Right forelimb (tissue), 1 donor: ENCODE data around the gene WWTR1.

Source experiments
- DNase-seq: peaks from one replicate; pipeline ENCODE4 v3.0.0-alpha.2; 2018

The WWTR1 gene

DNA sequence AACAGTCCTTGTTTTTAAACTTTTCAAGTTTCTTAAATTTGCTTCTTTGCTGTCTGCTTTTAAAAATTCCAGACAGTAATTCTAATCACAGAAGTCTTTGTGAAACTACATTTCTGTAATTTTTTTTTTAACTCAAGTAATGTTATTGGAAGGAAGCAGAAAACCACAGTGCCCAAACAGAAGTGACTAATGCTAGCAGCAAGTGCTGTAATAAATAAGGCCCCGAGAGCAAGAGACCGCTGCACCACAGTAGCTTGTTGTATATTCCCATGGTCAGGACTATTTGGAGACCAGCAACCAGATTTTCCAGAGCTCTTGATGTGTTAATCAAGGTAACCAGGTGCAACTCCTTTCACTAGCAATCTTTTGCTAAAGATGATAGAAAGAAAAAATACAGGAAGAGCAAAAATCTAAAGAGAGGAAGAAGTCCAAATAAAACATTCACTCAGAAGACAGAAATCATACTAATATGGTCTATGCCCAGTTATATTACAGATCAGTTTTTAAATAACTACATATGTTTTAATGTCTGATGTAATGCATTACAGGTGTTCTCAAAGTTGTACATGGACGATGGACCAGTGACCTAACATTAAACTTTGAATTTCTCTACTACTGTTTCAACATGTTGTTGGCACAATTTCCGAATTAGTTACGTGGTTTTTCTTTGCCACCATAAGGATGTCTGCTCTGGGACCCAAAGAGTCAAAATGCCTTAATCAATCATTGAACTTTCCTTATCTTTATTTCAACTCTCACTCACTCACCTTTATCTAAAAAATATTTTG, 36.4 kb downstream of the WWTR1 start:
- no peak for DNase-seq

DNA sequence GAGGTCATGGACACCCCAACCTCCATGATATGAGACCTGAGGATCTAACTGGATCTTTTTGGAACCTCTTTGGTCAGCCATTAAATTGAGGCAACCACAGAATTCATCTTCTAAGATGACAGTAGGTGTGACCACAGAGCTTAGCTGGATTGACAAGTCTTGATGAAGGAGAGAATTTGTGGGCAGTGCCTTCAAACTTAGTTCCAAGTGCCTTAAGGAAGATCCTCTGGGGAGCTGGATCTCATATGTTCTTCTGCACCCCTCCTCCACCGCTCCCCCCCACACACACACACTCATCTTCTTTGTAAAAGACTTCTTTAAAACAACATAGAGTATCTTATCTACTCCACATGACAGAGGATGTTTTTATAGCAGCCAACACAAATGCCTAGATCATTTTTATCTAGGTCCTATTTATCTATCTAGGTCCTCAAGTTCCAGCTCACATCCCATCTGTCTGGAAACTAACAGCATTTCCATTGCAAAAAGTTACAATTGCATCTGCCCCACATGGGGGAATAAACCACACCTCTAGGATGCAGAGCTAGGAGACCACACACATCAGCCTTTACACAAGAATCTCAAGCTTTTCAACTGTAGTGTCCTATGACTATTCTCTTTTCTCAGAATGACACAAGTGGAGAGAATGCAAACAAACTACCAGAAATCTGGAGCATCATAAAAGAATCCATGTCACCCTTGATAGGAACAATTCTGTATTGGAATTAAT, 37.4 kb downstream of the WWTR1 start:
- no peak for DNase-seq

DNA sequence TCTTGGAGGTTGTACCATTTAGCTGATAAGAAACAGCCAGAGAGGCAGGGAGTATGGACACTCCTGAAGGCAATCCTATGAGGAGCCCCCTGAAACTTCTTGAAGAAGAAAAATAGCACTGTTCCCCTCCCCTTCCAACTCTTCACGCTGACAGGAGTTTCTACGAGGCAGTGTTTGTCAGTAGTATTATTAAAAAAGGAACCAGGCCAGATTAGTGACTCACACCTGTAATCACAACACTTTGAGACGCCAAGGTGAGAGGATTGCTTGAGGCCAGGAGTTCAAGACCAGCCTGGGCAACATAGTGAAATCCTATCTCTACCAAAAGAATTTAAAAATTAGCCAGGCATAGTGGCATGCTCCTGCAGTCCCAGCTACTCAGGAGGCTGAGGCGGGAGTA, 38.7 kb downstream of the WWTR1 start:
- no peak for DNase-seq

DNA sequence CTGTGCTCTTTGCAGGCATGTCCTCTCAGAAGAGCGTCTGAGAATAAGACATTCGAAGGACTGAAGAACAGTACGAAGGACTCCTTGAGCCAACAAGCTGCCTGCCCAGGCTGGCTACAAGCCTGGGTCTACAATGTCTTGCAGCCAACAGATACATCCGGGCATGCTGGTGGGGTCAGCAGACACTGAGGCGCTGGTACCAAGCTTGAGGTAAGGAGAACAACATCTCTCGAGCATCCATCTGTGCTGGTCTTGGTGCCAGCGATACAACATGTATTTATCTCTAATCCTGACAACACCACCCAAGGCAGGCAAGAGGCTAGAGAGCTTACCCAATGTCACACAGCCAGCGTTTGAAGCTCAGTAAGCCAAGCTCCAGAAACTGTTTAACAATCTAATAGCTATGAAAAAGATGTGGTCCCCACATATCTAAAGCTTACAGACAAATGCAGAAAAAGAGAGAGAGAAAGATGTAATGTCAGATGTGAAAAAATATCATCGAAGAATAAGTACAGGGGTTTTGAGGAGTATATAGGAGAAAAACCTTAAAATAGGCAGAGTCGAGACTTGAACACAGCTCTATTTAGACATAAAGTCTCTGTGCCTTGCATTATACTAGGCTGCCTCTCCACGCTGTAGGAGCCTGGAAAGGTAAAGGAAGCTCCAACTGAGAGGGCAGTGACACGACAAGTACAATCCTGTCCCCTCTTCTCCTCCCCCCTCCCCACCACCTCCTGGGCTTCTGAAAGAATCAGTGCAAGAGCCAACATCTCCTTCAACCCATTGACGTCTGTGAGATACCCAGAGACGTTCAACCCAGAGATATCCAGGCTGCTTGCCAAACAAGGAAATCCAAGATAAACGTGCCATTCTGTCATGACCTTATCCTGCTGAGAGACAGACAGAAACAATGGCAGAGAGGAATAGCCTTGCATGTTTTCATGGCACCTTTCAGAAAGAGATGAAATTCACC, 39.4 kb downstream of the WWTR1 start:
- DNase-seq = peak; percentile 55

DNA sequence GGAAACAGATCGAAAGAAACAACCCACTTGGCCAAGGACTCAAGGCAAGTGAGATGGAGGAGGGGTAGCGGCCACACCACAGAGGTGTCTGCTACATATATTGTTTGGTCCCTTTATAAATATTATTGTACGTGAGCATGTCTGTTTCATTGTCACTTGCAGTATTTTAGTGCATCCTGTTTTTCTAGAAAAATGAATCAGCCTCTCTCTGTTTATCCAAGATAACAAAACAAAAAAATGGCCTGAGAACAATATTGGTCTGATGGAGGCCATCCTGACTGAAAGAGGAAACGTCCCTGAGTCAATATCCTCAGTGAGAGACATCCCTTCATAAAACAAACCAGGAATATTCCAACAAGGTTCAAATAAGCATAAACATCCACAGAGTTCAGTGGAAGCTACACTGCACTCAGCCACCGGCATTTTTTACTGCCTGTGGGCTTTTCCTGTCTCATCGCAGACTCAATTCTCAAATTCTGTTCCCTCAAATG, 42.0 kb downstream of the WWTR1 start:
- DNase-seq = no peak

DNA sequence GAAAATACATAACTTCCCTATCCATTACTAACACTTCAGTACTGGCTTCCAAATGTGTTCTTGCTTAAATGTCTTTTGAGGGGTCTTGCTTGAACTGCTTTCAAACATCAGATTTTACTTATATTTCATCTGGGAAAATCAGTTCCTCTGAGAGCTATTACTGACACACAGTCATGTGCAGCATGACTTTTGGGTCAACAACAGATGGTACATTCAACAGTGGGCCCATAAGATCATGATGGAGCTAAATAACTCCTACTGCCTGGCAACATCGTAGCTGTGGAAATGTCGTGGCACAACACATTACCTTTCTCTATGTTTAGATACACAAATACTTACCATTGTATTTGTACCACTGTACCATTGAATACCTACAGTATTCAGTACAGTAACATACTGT, 43.8 kb downstream of the WWTR1 start:
- DNase-seq = no peak

DNA sequence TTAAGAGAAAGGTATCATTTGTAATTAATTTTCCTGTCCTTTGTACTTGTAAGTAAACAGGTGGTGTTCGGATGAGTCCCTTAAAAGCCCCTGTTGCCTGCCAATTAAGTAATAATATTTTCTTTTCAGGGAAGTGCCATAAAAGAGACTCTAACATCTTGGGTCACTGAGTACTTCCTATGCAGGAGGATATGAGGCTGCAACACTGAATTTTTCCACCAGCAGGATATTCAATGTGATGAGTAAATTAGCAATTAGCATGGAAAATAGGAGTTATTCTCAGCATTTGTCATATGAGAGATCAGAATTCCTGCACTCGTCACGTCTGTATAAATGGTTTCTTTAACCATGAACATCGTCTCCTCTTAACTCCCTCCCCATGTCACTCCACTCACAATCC, 45.4 kb downstream of the WWTR1 start:
- no peak for DNase-seq

DNA sequence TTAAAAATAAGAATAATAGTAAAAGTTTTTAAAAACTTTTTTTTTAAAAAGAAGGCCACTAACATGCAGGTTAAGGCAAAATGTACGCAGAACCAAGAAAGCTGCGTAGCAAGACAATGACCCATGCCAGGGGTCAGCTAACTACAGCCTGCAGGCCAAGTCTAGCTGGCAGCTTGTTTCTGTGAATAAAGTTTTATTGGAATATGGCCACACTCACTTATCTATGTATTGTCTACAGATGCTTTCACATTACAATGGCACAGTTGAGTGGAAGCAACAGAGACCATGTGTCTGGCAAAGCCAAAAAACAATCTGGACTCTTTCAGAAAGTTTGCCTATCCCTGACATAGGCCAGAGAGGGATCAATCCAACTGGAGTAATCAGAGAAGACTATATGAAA, 46.7 kb downstream of the WWTR1 start:
- DNase-seq = no peak

DNA sequence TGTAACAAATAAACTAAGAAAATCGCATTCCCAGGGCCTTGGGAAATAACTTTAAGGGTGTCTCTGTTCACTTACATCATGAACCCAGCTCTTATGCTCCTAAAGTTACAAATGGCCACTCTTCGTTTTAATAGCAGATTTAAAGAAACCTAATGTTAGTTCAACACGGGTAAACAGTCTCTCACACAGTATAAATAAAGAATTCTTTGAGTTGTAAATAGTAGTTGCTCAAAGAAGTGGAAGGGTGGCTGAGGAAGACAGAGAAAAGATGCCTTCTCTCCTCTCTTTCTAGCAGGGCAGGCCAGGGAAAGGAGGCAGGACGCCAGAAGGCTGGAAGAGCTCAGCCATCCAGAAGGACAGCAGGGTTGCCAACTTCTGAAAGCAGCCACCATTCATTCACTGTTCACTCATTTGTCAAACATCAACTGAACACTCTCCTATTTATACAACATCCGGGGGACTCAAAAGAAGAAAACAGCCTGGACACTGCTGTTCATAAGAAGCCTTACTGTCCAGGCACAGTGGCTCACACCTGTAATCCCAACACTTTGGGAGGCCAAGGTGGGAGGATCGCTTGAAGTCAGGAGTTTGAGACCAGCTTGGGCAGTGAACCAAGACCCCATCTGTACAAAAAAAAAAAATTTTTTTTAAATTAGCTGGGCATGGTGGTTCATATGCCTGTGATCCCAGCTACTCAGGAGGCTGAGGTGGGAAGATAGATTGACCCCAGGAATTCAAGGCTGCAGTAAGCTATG, 47.3 kb downstream of the WWTR1 start:
- DNase-seq = no peak

DNA sequence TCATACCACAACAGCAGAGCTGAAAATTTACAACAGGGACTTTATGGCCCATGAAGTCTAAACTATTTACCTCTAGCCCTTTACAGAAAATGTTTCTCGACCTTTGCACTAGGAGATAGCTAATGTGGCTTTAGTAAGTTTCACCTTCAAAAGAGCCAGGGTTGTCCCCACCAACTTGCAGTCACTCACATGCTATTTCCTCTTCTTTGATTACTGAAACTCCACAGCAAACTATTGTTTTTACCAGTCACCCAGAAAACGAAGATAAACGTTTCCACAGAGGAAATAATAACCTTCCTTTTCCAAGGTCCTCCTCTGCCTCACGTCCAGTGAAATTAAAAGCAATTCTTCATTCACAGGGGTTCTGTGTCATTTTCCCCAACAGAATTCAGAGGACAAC, 48.2 kb downstream of the WWTR1 start:
- DNase-seq = no peak

DNA sequence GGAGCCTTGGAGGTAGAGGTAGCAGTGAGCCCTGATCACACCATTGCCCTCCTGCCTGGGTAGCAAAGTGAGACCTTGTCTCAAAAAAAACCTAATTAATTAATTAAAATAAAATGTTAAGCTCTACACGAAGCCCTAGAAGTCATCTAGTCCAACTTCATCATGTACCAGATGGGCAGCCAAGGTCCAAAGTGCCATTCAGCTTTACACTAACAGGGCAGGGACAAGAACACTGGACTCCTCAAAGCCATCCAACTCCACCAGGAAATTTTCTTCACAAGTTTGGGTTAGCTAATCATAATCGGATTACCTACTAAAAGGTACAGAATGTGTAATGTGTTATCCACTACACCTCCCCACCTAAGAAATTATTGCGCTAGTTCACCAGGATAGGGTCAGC, 48.8 kb downstream of the WWTR1 start:
- DNase-seq = no peak

DNA sequence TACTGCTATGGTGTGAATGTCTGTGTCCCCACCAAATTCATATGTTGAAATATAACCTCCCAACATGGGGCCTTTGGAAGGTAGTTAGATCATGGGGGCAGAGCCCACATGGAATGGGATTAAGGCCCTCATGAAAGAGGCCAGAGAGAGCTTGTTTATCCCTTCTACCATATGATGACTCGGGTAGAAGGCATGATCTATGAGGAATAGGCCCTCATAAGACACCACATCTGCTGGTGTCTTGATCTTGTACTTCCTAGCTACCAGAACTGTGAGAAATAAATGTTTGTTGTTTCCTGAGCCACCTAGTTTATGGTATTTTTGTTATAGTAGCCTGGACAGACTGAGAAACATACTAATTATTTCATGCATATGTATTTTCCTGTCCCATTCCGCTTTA, 51.9 kb downstream of the WWTR1 start:
- no peak for DNase-seq

DNA sequence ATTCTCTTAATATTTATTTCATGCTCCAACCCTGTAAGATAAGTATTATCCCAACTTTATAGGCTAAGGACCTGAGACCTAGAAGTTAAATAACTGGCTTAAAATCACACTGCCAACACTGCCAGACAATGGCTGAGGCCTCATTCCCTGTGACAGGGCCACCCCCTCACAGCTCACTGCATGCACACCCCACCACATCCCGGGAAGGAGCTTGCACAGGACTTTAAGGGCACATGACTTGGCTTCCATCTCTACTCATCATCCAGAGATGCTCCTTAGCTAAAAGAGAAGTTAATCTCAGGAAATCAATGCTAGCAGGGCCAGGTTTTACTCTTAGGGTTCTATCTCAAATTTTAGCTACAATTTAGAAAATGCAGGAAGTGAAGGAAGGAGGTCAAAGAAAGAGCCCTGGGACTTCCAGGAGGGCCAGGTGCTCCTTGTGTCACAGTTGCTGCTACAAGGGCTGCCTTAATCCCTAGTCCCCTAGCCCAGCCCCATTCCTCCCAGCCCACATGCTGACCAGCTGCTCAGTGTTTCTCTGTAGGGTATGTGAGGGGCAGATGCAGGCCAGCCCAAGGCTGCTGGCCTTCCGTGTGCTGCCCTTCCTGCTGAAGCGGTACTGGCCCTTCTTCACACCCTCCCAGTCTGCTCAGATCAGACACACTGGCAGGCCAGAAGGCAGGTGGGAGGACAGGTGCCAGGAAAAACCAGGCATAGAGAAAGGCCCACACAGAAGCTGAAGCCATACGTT, 53.5 kb downstream of the WWTR1 start:
- no peak for DNase-seq

DNA sequence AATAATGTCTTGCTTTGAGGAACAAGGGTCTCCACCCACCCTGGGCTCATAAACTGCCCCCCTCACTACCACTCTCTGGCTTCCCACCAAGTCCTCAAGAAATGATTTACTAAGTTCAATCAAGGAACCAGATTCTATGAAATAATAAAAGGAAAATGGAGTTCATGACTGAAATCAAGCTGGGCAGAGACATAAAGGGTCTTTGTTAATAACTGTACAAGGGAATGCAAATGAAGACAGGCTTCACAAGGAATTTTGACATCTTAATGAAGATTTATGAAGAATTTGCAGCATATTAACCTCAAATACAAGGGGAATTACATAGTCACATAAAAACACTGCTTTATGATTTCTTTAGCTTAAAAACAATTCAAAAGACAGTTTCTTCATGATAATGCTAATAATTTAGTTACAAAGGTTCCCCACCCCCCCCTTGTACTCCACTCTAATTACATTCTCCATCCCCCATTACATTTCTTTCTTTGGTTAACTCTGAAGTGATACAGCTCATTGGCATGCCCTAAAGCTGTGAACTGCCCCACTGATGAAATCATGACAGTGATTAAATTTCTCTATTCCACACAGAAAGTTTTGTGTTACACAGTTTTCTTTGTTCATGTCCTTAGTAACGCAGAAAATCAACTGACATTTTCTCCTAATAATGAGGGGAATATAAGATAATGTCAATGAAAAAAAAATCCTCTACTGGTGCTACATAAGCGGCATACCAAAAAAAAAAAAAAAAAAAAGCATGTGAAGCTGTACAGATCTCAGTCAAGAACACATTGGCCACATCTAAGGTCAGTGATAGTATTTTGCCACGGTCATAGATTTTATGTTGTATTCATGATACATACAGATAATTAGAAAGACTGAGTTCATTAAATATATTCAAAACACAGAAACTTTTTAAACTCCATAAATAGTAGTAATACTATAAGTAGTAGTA, 54.4 kb downstream of the WWTR1 start:
- no peak for DNase-seq

DNA sequence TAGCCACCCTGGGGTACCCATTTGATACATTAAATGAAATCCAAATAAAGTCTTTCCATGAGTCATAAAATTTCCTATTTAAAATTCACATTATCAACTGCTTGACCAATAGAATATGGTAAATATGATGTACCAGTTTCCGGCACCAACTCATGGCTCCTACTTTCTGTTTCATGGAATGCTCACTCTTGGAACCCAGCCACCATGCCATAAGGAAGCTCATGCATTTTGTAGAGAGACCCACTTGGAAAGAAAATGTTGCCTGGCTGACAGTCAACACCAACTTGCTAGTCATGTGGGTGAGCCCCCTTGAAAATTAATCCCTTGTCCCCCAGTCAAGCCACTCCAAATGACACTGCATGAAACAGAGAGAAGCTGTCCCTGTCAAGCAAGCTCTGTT, 57.2 kb downstream of the WWTR1 start:
- no peak for DNase-seq

DNA sequence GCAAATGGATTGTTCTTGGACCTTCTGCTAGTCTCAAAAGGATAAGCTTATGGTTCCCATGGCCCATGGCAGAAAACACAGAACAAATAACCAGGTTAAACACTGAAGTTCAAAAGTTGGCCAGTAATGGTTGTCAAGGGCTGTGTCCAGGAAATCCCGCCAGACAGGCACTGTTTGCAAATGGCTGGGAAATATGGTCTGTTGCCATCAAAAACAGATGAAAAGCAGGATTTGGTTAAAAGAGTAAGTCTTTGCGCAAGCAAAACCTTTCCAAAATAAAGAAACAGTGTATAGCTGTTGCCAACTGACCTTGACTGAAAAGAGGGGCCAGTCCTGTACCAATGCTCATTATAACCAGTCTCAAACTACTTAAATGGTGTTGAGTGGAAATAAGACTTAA, 58.6 kb downstream of the WWTR1 start:
- DNase-seq = peak; percentile 69

DNA sequence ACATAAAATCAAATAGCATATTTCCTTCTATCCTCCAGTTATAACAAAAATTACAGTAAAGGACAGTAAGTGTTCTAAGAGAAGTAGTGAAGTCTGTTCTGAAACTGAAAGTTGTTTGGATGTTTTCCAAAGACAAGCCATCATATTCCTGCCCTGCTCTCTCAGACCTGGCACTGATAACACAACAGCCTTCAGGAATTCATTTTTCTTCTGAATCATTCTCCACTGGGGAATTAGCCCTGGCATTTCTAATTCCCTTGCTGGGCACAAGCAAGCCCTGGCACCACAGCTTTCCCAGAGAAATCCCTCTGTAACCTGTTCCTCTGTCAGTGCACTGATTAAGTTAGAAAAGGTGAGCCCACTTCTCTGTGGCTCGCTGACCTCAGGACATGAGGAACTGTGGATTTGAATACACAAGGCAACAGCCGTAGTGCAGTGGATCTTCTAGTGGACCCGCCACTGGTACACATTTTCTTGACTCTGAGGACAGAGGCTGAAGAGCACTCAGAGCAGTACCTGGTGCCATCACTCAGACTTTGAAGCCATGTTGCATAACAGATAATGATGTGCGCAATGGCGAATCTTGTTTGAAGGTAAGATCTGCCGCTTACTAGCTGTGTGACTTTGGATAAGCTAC, 61.6 kb downstream of the WWTR1 start:
- no peak for DNase-seq

DNA sequence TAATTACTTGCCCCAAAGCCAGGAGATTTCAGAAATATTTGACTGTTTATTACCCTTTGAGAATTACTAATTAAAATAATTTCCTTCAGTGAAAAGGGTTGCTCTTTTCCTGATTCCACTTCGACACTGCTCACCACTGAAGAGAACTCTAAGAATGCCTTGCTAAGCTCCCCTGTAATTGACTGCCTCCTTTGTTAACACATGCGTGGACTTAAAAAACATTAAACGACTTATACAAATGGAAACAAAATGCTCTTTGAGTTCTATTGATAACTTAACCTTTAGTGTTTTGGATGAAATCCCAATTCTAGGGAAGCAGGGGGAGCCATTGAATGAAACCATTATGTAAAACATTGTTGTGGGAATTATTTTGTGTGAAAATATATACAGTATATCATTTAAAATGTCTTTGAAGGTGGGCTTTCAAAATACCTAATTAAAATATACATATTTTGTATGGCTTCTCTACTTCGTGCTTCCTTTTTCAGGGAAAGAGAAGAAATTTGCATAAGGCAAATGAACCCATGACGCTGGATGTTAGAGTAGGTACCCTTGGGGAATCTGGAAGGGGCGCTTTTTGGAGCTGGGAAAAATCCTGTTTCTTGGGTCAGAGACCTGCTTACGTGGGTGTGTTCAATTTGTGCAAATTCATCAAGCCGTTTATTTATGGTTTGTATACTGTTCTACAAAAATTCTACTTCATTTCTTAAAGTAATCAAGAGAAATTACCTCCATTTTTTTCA, 64.2 kb downstream of the WWTR1 start:
- DNase-seq = no peak

DNA sequence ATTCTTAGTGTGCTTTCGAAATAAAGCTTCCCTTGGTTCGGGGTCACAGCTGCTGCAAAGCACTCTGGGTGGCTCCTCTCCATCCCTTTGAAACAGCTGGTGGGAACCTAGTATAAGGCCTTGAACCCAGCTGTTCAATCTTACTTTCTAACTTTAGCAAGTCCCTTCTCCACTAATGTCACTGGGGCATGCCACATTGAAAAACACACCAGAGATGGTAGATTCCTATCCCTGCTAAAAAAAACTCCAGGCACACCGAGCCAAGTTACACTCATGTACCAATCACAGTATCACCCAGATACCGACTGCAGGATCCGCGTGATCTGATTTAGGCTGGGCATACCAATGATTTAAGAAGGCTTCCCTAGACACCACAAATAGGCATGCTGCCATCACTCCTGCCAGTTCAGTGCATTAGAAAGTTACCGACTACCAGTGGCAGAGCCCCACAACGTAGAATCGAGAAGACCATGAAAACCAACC, 65.0 kb downstream of the WWTR1 start:
- DNase-seq = peak; percentile 55
